OCI-LY1 (cell line): Measurements from ENCODE around the gene ETV7.

ENCODE experiments used
- H2AFZ ChIP-seq: fragments of 200-600 bp; sonication (generic), shearing (Covaris generic); 2 replicates; pipeline ENCODE4 v1.6.0; 2014; ENCODE audit warnings: antibody characterized with exemption, mild to moderate bottlenecking, low read length
- H3F3A ChIP-seq: fragments of 200-600 bp; sonication (generic), shearing (Covaris generic); 2 replicates; pipeline ENCODE4 v1.6.0; 2014; ENCODE audit warnings: mild to moderate bottlenecking, antibody characterized with exemption, low read length, moderate library complexity; ENCODE audit not compliant: insufficient read depth
- H3K27ac ChIP-seq: fragments of 200-600 bp; sonication (generic); 2 replicates; pipeline ENCODE4 v1.5.1; 2014; ENCODE audit warnings: low read length, mixed run types, mild to moderate bottlenecking, low read depth; ENCODE audit not compliant: poor library complexity, severe bottlenecking
- H3K27me3 ChIP-seq: fragments of 200-600 bp; sonication (generic); 2 replicates; pipeline ENCODE4 v1.6.0; 2014; ENCODE audit warnings: antibody characterized with exemption, mild to moderate bottlenecking, low read length, moderate library complexity; ENCODE audit not compliant: insufficient read depth
- H3K36me3 ChIP-seq: fragments of 200-600 bp; sonication (generic); 2 replicates; pipeline ENCODE4 v1.6.1; 2014; ENCODE audit warnings: mild to moderate bottlenecking, antibody characterized with exemption, low read length, moderate library complexity, mixed read lengths; ENCODE audit not compliant: insufficient read depth
- H3K4me1 ChIP-seq: fragments of 200-600 bp; sonication (generic); 2 replicates; pipeline ENCODE4 v1.5.1; 2014; ENCODE audit warnings: mild to moderate bottlenecking, low read length, moderate library complexity; ENCODE audit not compliant: insufficient read depth, severe bottlenecking
- H3K4me2 ChIP-seq: fragments of 200-600 bp; sonication (generic), shearing (Covaris generic); 2 replicates; pipeline ENCODE4 v1.6.1; 2014; ENCODE audit warnings: low read length
- H3K4me3 ChIP-seq: fragments of 200-600 bp; sonication (generic); 2 replicates; pipeline ENCODE4 v1.5.1; 2014; ENCODE audit warnings: low read length, low read depth, mild to moderate bottlenecking, mixed read lengths; ENCODE audit not compliant: poor library complexity, severe bottlenecking
- H3K79me2 ChIP-seq: fragments of 200-600 bp; shearing (Covaris generic); 2 replicates; pipeline ENCODE4 v1.6.1; 2016; ENCODE audit warnings: mixed run types, low read length, mixed read lengths; ENCODE audit not compliant: insufficient read depth
- H3K9ac ChIP-seq: fragments of 200-600 bp; sonication (generic), shearing (Covaris generic); 2 replicates; pipeline ENCODE4 v1.6.1; 2014; ENCODE audit warnings: mild to moderate bottlenecking, low read length, mixed read lengths
- H3K9me2 ChIP-seq: fragments of 200-600 bp; sonication (generic), shearing (Covaris generic); 2 replicates; pipeline ENCODE4 v1.6.1; 2014; ENCODE audit warnings: low read depth, mild to moderate bottlenecking, low read length, mixed read lengths
- H3K9me3 ChIP-seq: fragments of 200-600 bp; shearing (Covaris generic); 2 replicates; pipeline ENCODE4 v1.6.1; 2014; ENCODE audit warnings: low read length, mixed read lengths
- H4K20me1 ChIP-seq: fragments of 200-600 bp; sonication (generic), shearing (Covaris generic); 2 replicates; pipeline ENCODE4 v1.6.0; 2016; ENCODE audit warnings: mild to moderate bottlenecking, low read length; ENCODE audit not compliant: insufficient read depth
- EZH2 ChIP-seq: fragments of 200-600 bp; sonication (generic), shearing (Covaris generic); IDR thresholded peaks from 2 replicates; pipeline ENCODE4 v1.8.0; 2017; ENCODE audit warnings: borderline replicate concordance, mixed run types, mild to moderate bottlenecking, antibody characterized with exemption, low read length, moderate library complexity, mixed read lengths
- TF ChIP-seq, protein P1 (sequence below): fragments of 200-600 bp; sonication (generic), shearing (Covaris generic); IDR thresholded peaks from 2 replicates; pipeline ENCODE4 v1.5.1; 2017; ENCODE audit warnings: mild to moderate bottlenecking, antibody characterized with exemption, low read length, moderate library complexity, mixed read lengths

ETV7 gene

GRCh38 chr6:36375644-36376155 is 11.8 kb downstream of the ETV7 start:
- Histone ChIP-seq H3K4me2 (no peak overlapping the region), H3K4me3 (no peak overlapping the region), H3K36me3 (no peaks in the 10 kb centered on the region), H4K20me1 (no peaks in the 10 kb centered on the region), H3K27ac (no peak overlapping the region), H3K27me3 (peaks cover 5% of the 10 kb centered on the region; the same call in 1 of the 2 replicates), H3F3A (no peaks in the 10 kb centered on the region), H3K9ac (no peak overlapping the region), H3K9me3 (no peaks in the 10 kb centered on the region), H2AFZ (no peak overlapping the region), H3K4me1 (no peaks in the 10 kb centered on the region), H3K9me2 (no peaks in the 10 kb centered on the region), H3K79me2 (no peaks in the 10 kb centered on the region)
- no peak for TF ChIP-seq EZH2
- TF ChIP-seq, protein P1, sequence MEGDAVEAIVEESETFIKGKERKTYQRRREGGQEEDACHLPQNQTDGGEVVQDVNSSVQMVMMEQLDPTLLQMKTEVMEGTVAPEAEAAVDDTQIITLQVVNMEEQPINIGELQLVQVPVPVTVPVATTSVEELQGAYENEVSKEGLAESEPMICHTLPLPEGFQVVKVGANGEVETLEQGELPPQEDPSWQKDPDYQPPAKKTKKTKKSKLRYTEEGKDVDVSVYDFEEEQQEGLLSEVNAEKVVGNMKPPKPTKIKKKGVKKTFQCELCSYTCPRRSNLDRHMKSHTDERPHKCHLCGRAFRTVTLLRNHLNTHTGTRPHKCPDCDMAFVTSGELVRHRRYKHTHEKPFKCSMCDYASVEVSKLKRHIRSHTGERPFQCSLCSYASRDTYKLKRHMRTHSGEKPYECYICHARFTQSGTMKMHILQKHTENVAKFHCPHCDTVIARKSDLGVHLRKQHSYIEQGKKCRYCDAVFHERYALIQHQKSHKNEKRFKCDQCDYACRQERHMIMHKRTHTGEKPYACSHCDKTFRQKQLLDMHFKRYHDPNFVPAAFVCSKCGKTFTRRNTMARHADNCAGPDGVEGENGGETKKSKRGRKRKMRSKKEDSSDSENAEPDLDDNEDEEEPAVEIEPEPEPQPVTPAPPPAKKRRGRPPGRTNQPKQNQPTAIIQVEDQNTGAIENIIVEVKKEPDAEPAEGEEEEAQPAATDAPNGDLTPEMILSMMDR = no peak

GRCh38 chr6:36374972-36375371 is 12.5 kb downstream of the ETV7 start:
- Histone ChIP-seq H3K27ac (no peak overlapping the region), H2AFZ (no peak overlapping the region), H3K9me3 (no peaks in the 10 kb centered on the region), H3K79me2 (no peaks in the 10 kb centered on the region), H3K27me3 (no peaks in the 10 kb centered on the region; the same call in 1 of the 2 replicates), H3F3A (no peaks in the 10 kb centered on the region), H3K9ac (no peak overlapping the region), H3K4me3 (no peak overlapping the region), H3K36me3 (no peaks in the 10 kb centered on the region), H3K4me1 (no peaks in the 10 kb centered on the region), H3K9me2 (no peaks in the 10 kb centered on the region), H3K4me2 (no peak overlapping the region), H4K20me1 (no peaks in the 10 kb centered on the region)
- TF ChIP-seq EZH2 = no peak
- TF ChIP-seq, protein P1 = no peak

DNA sequence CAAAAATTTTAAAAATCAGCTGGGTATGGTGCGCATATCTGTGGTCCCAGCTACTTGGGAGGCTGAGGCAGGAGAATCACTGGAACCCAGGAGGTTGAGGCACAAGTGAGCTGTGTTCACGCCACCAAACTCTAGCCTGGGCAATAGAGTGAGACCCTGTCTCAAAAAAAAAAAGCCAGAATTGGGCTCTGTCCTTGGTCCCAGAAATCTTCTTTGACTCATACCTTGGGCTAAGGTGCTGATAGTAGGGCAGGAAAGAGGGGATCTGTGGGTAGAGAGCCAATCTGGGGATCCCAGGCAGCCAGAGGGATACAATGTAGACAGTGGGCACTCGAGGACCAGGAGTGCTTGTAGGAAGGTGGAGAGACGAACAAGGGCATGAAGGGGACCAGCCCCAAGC is 13.3 kb downstream of the ETV7 start:
- Histone ChIP-seq H3K9me2 (no peaks in the 10 kb centered on the region), H2AFZ (no peak overlapping the region), H4K20me1 (no peaks in the 10 kb centered on the region), H3K4me2 (no peak overlapping the region), H3K9ac (no peak overlapping the region), H3K79me2 (no peaks in the 10 kb centered on the region), H3F3A (no peaks in the 10 kb centered on the region), H3K27ac (no peak overlapping the region), H3K27me3 (peaks cover 2% of the 10 kb centered on the region; the same call in 1 of the 2 replicates), H3K4me3 (no peak overlapping the region), H3K4me1 (no peaks in the 10 kb centered on the region), H3K36me3 (no peaks in the 10 kb centered on the region), H3K9me3 (no peaks in the 10 kb centered on the region)
- TF ChIP-seq, protein P1 = no peak
- no peak for TF ChIP-seq EZH2
